SK-N-SH treated with all-trans-retinoic acid at 6 μM for 48 hours (cell line): ENCODE results near the gene CHMP1B.

Experiments
- ATAC-seq: fragments of 200-7000 bp; cut with Tn5 transposase; 3 replicates; pipeline ENCODE4 v1.9.1; 2020; ENCODE audit warnings: mild to moderate bottlenecking, moderate library complexity
- ARNTL ChIP-seq: fragments of 450-650 bp; formaldehyde crosslinking; IDR thresholded peaks from 2 replicates; pipeline ENCODE4 v1.5.0; 2020; ENCODE audit warnings: low read depth, mild to moderate bottlenecking, moderate library complexity, borderline replicate concordance
- BACH2 ChIP-seq: fragments of 250-450 bp; sonication (Bioruptor Pico); IDR thresholded peaks from 2 replicates; pipeline ENCODE4 v1.9.0; 2021; ENCODE audit warnings: mild to moderate bottlenecking, borderline replicate concordance
- CSDC2 ChIP-seq: fragments of 250-450 bp; sonication (Bioruptor Pico); IDR thresholded peaks from 2 replicates; pipeline ENCODE4 v1.5.0; 2020; ENCODE audit warnings: mild to moderate bottlenecking, moderate library complexity
- CSRNP3 ChIP-seq: fragments of 250-450 bp; sonication (Bioruptor Pico); IDR thresholded peaks from 2 replicates; pipeline ENCODE4 v1.5.1; 2021; ENCODE audit warnings: mild to moderate bottlenecking, moderate library complexity
- GLIS3 ChIP-seq: fragments of 250-450 bp; sonication (Bioruptor Pico); IDR thresholded peaks from 2 replicates; pipeline ENCODE4 v1.5.0; 2020; ENCODE audit warnings: mild to moderate bottlenecking, moderate library complexity
- OSR1 ChIP-seq: fragments of 250-450 bp; sonication (Bioruptor Pico); IDR thresholded peaks from 2 replicates; pipeline ENCODE4 v1.8.0; 2022; ENCODE audit warnings: moderate library complexity, mild to moderate bottlenecking, inconsistent platforms
- PATZ1 ChIP-seq: fragments of 250-450 bp; sonication (Bioruptor Pico); IDR thresholded peaks from 2 replicates; pipeline ENCODE4 v1.8.0; 2020; ENCODE audit warnings: mild to moderate bottlenecking, moderate library complexity, borderline replicate concordance
- PPARA ChIP-seq: fragments of 250-450 bp; sonication (Bioruptor Pico); IDR thresholded peaks from 2 replicates; pipeline ENCODE4 v1.5.0; 2020; ENCODE audit warnings: mild to moderate bottlenecking, borderline replicate concordance
- RARB ChIP-seq: fragments of 250-450 bp; sonication (Bioruptor Pico); IDR thresholded peaks from 2 replicates; pipeline ENCODE4 v1.8.0; 2021; ENCODE audit warnings: mild to moderate bottlenecking, moderate library complexity
- SNAI2 ChIP-seq: fragments of 250-450 bp; sonication (Bioruptor Pico); IDR thresholded peaks from 2 replicates; pipeline ENCODE4 v1.5.0; 2020; ENCODE audit warnings: mild to moderate bottlenecking, moderate library complexity
- TCF4 ChIP-seq: fragments of 250-450 bp; sonication (Bioruptor Pico); IDR thresholded peaks from 2 replicates; pipeline ENCODE4 v1.8.0; 2021; ENCODE audit warnings: mild to moderate bottlenecking, moderate library complexity, borderline replicate concordance
- TSHZ2 ChIP-seq: fragments of 250-450 bp; sonication (Bioruptor Pico); IDR thresholded peaks from 2 replicates; pipeline ENCODE4 v1.5.0; 2020; ENCODE audit warnings: mild to moderate bottlenecking, moderate library complexity
- ZFP3 ChIP-seq: fragments of 250-450 bp; sonication (Bioruptor Pico); IDR thresholded peaks from 2 replicates; pipeline ENCODE4 v1.5.0; 2020; ENCODE audit warnings: mild to moderate bottlenecking, moderate library complexity
- ZFP30 ChIP-seq: fragments of 450-650 bp; formaldehyde crosslinking; IDR thresholded peaks from 2 replicates; pipeline ENCODE4 v1.5.0; 2022; ENCODE audit warnings: mild to moderate bottlenecking, moderate library complexity
- ZNF565 ChIP-seq: fragments of 450-650 bp; formaldehyde crosslinking; conservative IDR thresholded peaks from 2 replicates; pipeline ENCODE4 v1.5.0; 2020; ENCODE audit warnings: low read depth, mild to moderate bottlenecking, moderate library complexity
- ZNF70 ChIP-seq: fragments of 450-650 bp; formaldehyde crosslinking; IDR thresholded peaks from 2 replicates; pipeline ENCODE4 v1.5.0; 2020; ENCODE audit warnings: mild to moderate bottlenecking, moderate library complexity

The CHMP1B gene

GRCh38 chr18:11810379-11810778 lies 40.8 kb upstream of the CHMP1B start (continued):
- TF ChIP-seq PATZ1 (CRISPR knock-in tag) = no peak
- TF ChIP-seq, all 23 proteins: peak for 0

DNA sequence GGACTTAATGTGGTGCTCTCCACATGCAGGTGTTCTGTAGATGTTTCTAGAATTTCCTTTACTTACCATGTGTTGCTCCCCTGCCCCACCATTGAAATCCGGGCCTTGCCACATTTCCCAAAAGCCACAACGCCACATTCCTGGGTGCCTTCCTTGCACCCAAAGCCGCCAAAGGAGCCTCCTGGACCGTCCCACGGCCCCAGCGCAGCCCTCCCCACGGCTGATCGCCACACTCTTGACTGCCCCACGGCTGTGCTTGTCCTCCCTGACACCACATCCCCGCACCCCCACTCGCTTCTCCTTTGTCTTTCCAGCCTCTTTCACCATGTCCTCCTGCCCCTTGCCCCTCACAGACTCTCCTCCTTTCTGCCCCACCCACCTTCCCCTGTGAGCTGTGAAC lies 40.2 kb upstream of the CHMP1B start:
- TF ChIP-seq TCF4 (CRISPR knock-in tag) (no peak), OSR1 (CRISPR knock-in tag) (no peak), TSHZ2 (no peak), BACH2 (CRISPR knock-in tag) (no peak), ZNF70 (CRISPR knock-in tag) (no peak), ARNTL (CRISPR knock-in tag) (no peak), PATZ1 (CRISPR knock-in tag) (no peak), ZFP3 (CRISPR knock-in tag) (no peak), GLIS3 (CRISPR knock-in tag) (no peak)
- TF ChIP-seq, all 23 proteins: peak for 0

GRCh38 chr18:11817229-11817628 lies 34.0 kb upstream of the CHMP1B start:
- no peak for ATAC-seq
- no peak for TF ChIP-seq ARNTL (CRISPR knock-in tag)
- TF ChIP-seq ZNF565 (CRISPR knock-in tag) = no peak
- no peak for TF ChIP-seq BACH2 (CRISPR knock-in tag)

More for the DNA sequence above, 40.2 kb upstream of the CHMP1B start:
- no peak for ATAC-seq

DNA sequence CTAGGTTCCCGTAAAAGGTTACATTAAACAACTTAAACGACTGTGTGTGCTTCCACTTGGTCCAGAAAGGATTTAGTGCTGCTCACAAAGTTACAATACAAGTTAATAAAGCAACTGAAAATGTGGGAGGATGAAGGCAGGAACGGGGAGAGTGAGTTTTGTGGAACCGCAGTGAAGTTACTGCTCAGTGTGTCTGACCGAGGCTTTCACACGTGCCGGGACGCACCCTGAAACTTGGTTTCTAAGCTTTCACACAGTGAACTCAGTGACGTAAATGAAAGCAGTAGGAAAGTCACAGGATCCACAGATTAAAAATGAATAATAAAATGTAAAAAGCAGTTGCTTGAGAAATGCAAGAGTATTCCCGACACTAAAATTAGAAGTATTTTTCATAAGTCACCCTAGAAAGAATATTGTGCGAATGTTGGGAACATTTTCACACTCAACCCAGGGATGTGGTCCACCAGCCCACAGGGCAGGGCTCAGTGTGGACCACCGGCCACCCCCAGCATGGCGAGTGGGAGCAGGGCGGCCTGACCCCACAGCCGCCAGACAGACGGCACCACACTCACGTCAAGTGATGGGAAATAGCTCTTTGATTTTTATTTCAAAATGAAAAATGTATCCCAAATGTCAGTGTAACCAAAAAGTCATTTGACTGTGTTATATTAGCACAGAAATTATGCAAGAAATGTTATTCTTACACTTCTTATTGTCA lies 32.6 kb upstream of the CHMP1B start:
- no peak for ATAC-seq
- TF ChIP-seq SNAI2 (CRISPR knock-in tag) (no peak), CSDC2 (CRISPR knock-in tag) (no peak), ZFP30 (no peak), OSR1 (CRISPR knock-in tag) (no peak), PPARA (CRISPR knock-in tag) (no peak), TSHZ2 (no peak), PATZ1 (CRISPR knock-in tag) (no peak), RARB (CRISPR knock-in tag) (no peak), CSRNP3 (no peak), GLIS3 (CRISPR knock-in tag) (no peak), ZNF70 (CRISPR knock-in tag) (no peak)
